GM21360 (cell line): ENCODE data around the gene SLC25A14.
"Not testable (repeated sequence)": the region's sequence is repeated elsewhere in the genome, so short reads cannot be mapped to it uniquely, and the experiment has no call there.

Source experiments
- ATAC-seq: cut with Tn5 transposase; IDR thresholded peaks from one replicate; pipeline ENCODE4 v1.9.1; 2021; ENCODE audit warnings: mild to moderate bottlenecking, moderate library complexity; ENCODE audit not compliant: unreplicated experiment

The SLC25A14 gene, protein sequence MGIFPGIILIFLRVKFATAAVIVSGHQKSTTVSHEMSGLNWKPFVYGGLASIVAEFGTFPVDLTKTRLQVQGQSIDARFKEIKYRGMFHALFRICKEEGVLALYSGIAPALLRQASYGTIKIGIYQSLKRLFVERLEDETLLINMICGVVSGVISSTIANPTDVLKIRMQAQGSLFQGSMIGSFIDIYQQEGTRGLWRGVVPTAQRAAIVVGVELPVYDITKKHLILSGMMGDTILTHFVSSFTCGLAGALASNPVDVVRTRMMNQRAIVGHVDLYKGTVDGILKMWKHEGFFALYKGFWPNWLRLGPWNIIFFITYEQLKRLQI

GRCh38 chrX:130339408-130340222 is at the start of gene SLC25A14:
TSS of gene SLC25A14 (plus strand) at chrX:130339919. CDS start at chrX:130340279, 360 bp downstream.
- ATAC-seq: peak; percentile 97

DNA sequence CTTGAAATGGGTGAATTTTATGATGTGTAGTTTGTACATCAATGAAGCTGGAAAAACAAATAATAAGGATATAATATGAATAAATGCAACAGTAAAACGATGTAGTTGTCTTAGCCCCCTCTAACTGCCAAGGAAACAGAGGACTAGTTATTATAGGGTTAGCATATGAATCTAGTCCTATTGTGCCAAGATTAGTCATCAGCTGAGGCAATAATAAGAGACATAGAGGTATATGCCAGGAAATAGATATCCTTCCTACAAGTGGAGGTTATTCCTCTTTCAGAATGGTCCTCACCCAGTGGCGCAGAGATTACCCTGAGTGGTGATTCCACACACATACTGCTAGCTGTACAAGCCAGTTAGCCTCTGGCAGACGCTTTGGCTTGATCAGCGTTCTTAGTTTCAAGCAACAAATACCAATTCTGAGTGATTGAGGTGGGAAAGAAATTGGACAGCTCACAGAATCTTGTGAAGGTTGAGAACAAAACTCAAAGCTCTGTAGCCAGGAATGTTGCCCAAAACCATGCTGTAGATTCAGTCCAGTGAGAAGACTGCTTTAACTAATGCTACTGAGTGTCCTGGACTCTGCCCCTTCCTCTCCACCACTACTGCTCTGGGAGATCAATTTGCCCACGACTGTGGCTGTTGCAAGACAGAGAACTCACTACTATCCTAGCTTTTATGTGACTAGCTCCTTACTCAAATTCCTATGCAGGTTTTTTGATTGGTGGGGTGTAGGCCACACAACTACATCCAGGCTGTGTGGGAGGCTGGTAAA is 44.0 kb upstream of the SLC25A14 start:
- ATAC-seq: no peak

GRCh38 chrX:130296297-130296678 is 43.4 kb upstream of the SLC25A14 start:
- no peak for ATAC-seq

DNA sequence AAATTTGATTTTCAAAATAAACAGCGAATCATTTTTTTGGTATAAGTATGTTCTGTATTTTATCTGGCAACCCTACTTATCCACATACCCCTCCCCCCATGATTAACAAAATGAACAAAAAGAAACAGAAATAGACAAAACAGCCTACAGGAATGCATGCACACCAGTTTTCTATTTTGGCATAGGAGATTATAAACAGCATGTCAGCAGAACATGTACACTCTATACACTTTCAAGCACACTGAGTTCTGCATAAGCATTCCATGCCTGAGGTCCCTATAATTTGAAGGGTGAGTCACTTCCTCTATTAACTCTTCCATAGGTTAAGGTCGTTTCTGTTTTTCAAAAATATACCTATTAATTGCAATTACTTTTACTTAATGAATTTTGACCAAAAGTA is 43.0 kb upstream of the SLC25A14 start:
- no peak for ATAC-seq

GRCh38 chrX:130299279-130300009 is 40.3 kb upstream of the SLC25A14 start:
- ATAC-seq: no peak

DNA sequence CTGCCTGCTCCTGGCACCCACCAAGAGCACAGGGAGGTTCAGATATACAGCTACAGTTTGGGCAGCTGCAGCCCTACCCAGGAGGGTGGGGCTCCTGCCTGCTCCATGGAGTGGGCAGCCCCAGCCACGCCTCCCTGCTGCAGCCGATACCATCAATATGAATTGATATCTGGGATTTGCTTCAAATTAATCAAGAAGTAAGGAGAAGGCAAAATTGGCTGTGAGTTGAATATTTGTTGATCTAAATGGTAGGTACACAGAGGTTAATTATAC is 39.8 kb upstream of the SLC25A14 start:
- no peak for ATAC-seq

- ATAC-seq: no peak
Observed at GRCh38 chrX:130301405-130301804, 38.3 kb upstream of the SLC25A14 start.

DNA sequence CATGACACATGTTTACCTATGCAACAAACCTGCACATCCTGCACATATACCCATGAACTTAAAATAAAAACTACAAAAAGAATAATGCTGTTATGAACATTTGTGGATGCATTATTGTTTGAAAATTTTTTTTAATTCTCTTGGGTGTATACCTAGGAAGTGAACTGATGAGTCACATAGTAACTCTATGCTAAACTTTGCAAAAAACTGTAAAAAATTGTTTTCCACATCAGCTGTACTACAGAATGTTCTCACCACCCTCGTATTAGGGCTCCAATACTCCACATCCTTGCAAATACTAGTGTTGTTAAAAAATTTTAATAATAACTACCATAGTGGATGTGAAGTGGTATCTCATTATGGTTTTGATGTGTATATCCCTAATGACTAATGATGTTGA is 37.7 kb upstream of the SLC25A14 start:
- no peak for ATAC-seq

- ATAC-seq: no peak
Observed at GRCh38 chrX:130304587-130305368, 34.9 kb upstream of the SLC25A14 start.

DNA sequence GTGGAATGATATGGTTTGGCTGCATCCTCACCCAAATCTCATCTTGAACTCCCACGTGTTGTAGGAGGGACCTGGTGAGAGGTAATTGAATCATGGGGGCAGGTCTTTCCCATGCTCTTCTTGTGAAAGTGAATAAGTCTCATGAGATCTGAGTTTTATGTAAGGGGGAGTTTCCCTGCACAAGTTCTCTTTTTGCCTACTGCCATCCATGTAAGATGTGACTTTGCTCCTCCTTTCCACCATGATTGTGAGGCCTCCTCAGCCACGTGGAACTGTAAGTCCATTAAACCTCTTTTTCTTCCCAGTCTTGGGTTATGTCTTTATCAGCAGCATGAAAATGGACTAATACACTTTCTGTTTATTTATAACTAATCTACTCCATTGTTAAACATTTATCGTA is 19.8 kb upstream of the SLC25A14 start:
- not testable (repeated sequence) for ATAC-seq

DNA sequence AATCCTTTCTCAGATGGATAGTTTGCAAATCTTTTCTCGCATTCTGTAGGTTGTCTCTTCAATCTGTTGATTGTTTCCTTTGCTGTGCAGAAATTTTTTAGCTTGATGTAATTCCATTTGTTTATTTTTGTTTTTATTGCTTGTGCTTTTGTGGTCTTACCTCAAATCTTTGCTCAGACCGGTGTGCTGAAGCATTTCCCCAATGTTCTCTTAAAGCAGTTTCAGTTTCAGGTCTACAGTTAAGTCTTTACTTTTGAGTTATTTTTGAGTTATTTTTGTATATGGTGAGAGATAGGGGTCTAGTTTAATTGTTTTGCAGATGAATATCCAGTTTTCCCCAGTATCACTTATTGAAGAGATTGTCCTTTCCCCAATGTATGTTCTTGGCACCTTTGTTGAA is 18.2 kb upstream of the SLC25A14 start:
- peak; percentile 77 for ATAC-seq

DNA sequence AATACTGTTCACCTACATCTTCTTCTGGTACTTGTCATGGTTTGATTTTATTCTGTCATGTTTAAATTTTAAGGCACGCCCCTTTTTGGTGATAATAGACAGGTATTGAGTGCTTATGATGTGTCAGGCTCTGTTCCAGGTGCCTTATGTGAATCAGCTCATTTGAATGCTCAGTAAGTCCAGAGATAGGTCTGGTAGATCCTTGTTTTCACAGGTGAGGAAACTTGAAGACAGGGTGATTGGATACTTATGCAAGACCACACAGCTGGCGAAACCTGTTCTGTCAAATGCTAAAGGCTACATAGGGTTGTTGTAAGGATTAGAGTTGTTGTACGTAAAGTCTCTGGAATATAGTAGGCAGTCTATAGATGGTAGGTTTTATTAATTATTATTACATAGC is 9.6 kb upstream of the SLC25A14 start:
- ATAC-seq: no peak

GRCh38 chrX:130330706-130331105 is 9.0 kb upstream of the SLC25A14 start:
- peak; percentile 83 for ATAC-seq

DNA sequence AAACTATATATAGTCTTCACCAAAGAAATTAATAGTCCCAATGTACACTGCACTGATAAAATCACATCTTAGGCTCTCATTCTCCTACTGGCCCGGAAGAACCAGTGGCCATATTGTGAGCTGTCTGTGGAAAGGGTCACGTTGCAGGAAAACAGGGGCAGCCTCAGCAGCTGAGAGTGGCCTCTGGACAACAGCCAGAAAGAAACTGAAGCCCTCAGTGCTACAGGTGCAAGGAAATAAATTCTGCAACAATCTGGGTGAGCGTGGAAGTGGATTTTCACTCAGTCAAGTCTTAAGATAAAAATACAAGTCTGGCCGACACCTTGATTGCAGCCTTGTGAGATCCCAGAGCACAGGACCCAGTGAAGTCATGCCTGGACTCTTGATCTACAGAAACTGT is 3.2 kb upstream of the SLC25A14 start:
- ATAC-seq: no peak

- ATAC-seq: not testable (repeated sequence)
Observed at GRCh38 chrX:130338869-130339268, 850 bp upstream of the SLC25A14 start.

DNA sequence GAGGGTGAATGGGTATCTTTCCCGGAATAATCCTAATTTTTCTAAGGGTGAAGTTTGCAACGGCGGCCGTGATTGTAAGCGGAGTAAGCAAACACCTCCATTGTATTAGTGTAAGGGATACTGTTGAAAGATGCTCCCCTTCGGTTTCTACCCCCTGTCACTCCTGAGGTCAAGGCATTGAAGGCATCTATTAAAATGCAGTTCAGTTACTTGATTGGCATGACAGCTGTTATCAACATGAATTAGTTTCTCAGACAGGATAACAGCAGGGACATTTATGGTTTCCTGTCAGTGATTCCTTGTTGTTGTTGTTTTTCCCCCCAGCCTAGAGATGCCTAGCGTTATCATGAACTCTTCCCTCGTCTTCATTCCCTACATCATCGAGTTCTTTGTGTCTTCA is 552 bp downstream of the SLC25A14 start:
- ATAC-seq: no peak

GRCh38 chrX:130343411-130343810 is 3.7 kb downstream of the SLC25A14 start:
- ATAC-seq: no peak

GRCh38 chrX:130347321-130347720 is 7.6 kb downstream of the SLC25A14 start:
- ATAC-seq: no peak

DNA sequence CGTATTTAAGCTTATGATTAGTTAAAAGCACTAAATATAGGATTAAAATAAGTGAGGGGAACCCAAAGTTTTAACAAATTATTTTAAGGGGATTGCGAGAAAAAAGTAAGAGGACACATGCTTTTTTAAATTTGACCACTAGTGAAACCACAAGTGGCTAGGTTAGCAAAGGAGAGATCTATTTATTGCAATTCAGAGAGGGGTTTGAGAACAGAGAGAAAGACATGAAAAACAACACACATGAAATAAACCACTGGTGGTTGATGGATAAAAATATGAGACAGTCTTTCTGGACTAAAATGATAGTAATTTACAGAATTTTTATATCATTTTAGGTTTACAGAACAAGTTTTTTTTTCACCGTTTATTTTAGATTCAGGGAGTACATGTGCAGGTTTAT is 11.8 kb downstream of the SLC25A14 start:
- ATAC-seq: no peak

GRCh38 chrX:130352050-130352449 is 12.3 kb downstream of the SLC25A14 start:
- ATAC-seq: not testable (repeated sequence)
